NK-92 treated with Interleukin-12 subunit alpha and Interleukin-12 subunit beta, amount 100 ng/mL, for 24 hours (cell line): ENCODE data around the gene ZGPAT.

ENCODE experiments used
- DNase-seq: peaks from one replicate; lab custom pipeline; 2025; lab: John Stamatoyannopoulos, UW

Gene ZGPAT

GRCh38 chr20:63782521-63782971 is 74.7 kb downstream of the ZGPAT start:
- no peak for DNase-seq

DNA sequence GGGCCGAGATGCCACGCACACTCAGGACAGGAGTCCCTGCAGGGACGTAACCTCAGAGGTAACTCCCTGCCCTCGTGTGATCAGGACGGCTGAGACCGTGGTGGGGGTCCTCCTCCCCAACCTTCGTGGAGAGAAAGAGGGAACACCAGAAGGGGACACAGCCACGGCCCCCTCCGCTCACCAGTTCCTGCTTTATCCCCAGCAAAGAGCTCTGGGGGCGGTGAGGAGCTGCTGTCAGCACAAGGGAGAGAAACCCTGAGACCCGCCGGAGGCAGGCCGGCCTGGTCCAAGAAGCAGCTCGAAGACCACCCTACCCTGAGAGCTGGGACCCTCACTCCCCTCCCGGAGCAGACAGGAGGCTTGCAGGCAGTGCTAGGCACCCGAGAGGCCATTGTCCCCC is 76.1 kb downstream of the ZGPAT start:
- no peak for DNase-seq

DNA sequence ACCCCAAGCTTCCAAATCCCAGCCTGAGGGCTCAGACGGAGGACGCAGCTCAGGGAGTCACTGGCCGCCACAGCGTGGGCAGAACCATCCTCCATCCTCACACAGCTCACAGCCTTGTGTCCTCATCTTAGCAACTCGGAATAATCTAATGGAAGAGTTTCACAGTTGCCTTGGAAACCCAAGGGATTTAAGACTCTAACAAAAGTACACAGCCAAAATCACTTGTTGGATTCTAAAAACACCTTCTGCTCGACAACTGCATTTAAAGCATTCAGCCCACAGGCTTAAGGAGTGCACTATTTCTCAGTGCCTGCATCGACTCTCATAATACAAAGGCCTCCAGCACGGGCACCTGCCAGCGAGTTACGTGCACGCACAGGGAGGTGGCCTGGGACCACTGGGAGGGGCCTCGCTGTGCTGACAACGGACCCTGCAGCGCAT is 77.9 kb downstream of the ZGPAT start:
- no peak for DNase-seq
